H7 (cell line): ENCODE results near the gene ZBTB32. TPM values are rescaled to one million over a fixed set of nuclear protein-coding genes. Genes with fewer than 3 reads are reported as not detected.
"Not testable (repeated sequence)": the region's sequence is repeated elsewhere in the genome, so short reads cannot be mapped to it uniquely, and the experiment has no call there.

Source experiments
- DNase-seq: peaks from one replicate; pipeline ENCODE4 v3.0.0; 2012
- H3K27me3 ChIP-seq: 2 replicates; pipeline ENCODE4 v1.6.0; 2011; ENCODE audit warnings: mild to moderate bottlenecking, low read length; ENCODE audit not compliant: control insufficient read depth, insufficient read depth
- H3K36me3 ChIP-seq: replicated peaks from 2 replicates; pipeline ENCODE4 v1.5.1; 2011; ENCODE audit warnings: low read length; ENCODE audit not compliant: control insufficient read depth, insufficient read depth
- H3K4me3 ChIP-seq: 2 replicates; pipeline ENCODE4 v1.5.1; 2011; ENCODE audit warnings: low read depth, mild to moderate bottlenecking, control low read depth, low read length, moderate library complexity; ENCODE audit not compliant: insufficient read depth
- total RNA-seq: library from RNA; depleted of rRNA; stranded (reverse); fragments of >200 nt; shearing (Covaris generic); gene quantifications from 2 replicates; pipeline ENCODE4 v1.2.3, GENCODE V29; 2014

Gene ZBTB32
- total RNA-seq, 1 experiment from 2014 or later, result not detected

DNA sequence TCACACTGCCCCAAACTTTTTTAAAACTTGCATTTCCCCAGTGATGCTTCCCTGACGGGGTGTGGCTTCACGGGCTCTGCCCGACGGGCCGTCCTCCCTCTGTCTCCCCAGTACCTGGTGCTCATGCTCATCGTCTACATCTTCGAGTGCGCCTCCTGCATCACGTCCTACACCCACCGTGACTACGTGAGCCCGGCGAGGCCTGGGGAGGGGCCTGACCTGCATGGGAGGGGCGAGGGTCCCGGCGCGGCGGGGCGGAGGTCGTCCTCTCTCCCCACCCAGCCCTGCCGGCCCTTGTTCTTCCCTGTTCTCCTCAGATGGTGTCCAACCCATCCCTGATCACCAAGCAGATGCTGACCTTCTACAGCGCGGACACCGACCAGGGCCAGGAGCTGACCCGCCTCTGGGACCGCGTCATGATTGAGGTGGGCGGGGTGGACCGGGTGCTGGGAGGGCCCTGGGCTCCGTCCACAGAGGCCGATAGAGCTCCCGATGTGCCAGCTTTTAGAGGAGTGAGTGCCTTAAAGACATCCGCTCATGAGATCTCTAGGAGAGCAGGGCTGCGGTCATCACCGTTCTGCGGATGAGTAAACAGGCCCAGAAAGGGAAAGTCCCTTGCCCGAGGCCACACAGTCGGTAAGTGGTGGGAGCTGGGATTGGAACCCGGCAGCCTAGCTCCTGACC, 31.1 kb upstream of the ZBTB32 start:
- peak overlapping the region; percentile 54 for H3K4me3 ChIP-seq
- H3K27me3 ChIP-seq, result peaks cover 10% of the 10 kb centered on the region; the same call in 1 of the 2 replicates
- peak; percentile 93 for DNase-seq
- no peaks in the 10 kb centered on the region for H3K36me3 ChIP-seq

DNA sequence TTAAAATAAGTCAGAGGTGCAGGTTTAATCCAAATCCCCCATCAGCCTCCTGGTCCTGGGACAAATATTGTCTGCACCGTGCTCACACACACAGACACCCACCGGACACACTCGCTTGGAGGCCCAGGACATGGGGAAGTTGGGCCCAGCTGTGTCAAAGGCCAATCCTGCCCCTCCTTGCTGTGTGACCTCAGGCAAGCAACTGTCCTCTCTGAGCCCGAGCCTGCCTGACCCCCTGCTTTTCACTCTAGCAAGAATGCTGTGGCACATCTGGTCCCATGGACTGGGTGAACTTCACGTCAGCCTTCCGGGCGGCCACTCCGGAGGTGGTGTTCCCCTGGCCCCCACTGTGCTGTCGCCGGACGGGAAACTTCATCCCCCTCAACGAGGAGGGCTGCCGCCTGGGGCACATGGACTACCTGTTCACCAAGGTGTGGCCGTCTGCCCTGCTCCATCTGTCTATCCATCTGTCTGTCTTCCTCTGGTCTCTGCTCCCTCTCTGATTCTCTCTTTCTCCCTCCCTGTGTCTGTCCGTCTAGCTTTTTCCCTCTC, 28.7 kb upstream of the ZBTB32 start:
- H3K4me3 ChIP-seq, result no peak overlapping the region
- H3K36me3 ChIP-seq, result no peaks in the 10 kb centered on the region
- peaks cover 8% of the 10 kb centered on the region; the same call in 1 of the 2 replicates for H3K27me3 ChIP-seq
- DNase-seq, result no peak

DNA sequence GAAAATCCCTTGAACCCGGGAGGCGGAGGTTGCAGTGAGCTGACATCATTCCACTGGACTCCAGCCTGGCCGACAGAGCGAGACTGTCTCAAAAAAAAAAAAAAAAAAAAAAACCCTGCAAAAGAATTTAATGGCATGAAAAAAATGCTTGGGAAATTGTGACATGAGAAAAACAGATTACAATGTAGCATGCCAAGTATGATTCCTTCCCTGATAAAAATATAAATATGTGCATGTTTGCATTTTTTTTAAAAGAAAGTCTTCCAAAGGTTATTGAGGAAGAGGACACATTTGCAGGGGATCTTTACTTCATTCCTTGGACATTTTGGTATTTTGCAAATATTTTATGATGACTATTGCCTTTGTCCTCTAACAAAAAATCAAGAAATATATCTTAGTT, 14.5 kb upstream of the ZBTB32 start:
- no peak overlapping the region for H3K4me3 ChIP-seq
- DNase-seq, result no peak
- H3K27me3 ChIP-seq, result no peaks in the 10 kb centered on the region
- H3K36me3 ChIP-seq, result no peaks in the 10 kb centered on the region

- not testable (repeated sequence) for H3K4me3 ChIP-seq, H3K36me3 ChIP-seq, H3K27me3 ChIP-seq, DNase-seq
These were observed 13.3 kb upstream of the ZBTB32 start for GRCh38 chr19:35691106-35691505.

DNA sequence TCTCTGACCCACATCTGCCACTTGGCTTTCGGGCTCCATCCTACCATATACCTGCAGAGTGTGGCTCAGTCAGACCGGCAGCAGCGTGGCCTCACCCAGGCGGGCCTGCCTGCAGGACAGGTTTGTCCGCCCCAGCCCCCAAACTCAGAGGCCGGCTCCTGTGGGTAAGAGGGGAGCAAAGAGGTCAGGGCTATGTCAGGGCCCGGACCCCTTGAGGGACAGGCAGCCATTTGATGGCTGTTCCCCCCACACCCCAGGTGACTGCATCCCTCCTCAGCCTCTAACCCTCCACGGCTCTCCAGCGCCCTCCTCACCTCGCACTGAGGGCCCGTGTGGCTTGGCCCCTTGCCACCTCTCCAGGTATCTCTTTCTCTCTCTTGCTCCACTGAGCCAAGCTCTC, 12.3 kb upstream of the ZBTB32 start:
- H3K4me3 ChIP-seq, result no peak overlapping the region
- no peak for DNase-seq

DNA sequence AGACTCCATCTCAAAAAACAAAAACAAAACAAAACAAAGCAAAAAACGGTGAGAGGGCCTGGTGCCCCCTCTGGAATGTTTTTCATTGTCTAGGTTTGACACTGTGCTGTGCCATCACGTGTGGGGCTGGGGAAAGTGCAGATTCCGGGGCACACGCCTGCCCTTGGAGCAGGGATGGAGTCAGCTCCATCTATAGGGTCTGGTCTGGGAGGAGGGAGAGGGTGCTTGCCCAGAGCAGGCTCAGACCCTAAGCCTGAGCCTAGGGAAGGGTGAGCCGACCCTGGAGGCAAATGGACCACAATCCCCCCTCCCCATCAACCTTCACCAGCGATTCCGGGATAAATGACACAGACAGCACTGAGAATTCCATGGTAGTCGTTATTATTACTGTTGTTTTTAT, 10.9 kb upstream of the ZBTB32 start:
- H3K27me3 ChIP-seq, result no peaks in the 10 kb centered on the region; the same call in 1 of the 2 replicates
- no peak overlapping the region for H3K4me3 ChIP-seq
- no peaks in the 10 kb centered on the region for H3K36me3 ChIP-seq
- DNase-seq, result peak; percentile 50

More for the DNA sequence above, 12.3 kb upstream of the ZBTB32 start:
- Histone ChIP-seq H3K36me3 (no peaks in the 10 kb centered on the region), H3K27me3 (no peaks in the 10 kb centered on the region; the same call in 1 of the 2 replicates)

GRCh38 chr19:35693835-35694599, 10.3 kb upstream of the ZBTB32 start:
- Histone ChIP-seq H3K27me3 (no peaks in the 10 kb centered on the region; the same call in 1 of the 2 replicates), H3K4me3 (no peak overlapping the region), H3K36me3 (no peaks in the 10 kb centered on the region)
- peak; percentile 93 for DNase-seq

DNA sequence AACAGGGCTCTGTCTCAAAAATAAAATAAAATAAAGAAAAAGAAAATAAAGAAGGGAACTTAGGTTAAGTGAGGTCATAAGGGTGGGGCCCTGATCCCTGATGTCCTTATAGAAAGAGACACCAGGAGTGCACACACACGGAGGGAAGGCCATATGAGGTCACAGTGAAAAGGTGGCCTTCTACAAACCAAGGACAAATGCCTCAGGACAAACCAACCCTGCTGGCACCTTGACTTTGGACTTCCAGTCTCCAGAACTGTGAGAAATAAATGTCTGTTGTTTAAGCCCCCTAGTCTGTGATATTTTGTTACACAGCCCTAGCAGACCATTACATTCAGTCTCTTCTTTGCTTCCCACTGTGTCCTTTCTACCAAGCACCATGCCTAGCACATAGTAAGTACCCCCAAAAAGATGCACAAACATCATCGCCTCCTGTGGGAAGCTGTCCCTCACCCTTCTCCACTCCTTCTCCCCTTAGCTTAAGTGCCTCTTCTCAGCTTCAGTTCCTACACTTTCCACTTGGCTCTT, 8.4 kb upstream of the ZBTB32 start:
- DNase-seq, result no peak
- H3K27me3 ChIP-seq, result no peaks in the 10 kb centered on the region; the same call in 1 of the 2 replicates

DNA sequence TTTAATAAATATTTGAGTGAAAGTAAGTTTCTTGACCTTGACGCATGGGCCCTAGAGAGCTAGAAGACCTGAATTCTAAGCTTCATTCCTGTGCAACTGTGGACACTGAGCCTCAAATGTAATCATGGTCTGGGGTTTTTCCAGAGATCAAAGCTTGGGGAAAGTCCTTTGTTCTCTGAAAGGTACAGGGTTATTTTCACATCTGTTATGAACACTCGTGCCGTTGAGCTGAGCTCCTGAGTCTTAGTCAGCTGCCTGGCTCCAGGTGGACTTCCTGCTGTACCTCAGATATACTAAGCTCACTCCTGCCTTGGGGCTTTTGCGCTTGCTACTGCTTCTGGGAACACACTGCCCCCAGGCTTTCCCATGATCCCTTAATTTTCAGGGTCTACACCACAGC, 7.5 kb upstream of the ZBTB32 start:
- Histone ChIP-seq H3K4me3 (no peak overlapping the region), H3K27me3 (no peaks in the 10 kb centered on the region; the same call in 1 of the 2 replicates), H3K36me3 (no peaks in the 10 kb centered on the region)
- no peak for DNase-seq

More for the DNA sequence above, 8.4 kb upstream of the ZBTB32 start:
- no peaks in the 10 kb centered on the region for H3K36me3 ChIP-seq
- no peak overlapping the region for H3K4me3 ChIP-seq

GRCh38 chr19:35702223-35703012, 1.9 kb upstream of the ZBTB32 start:
- Histone ChIP-seq H3K27me3 (peaks cover 14% of the 10 kb centered on the region), H3K36me3 (no peaks in the 10 kb centered on the region), H3K4me3 (peak overlapping the region; percentile 64)
- peak; percentile 97 for DNase-seq

- Histone ChIP-seq H3K4me3 (no peak overlapping the region), H3K27me3 (peaks cover 14% of the 10 kb centered on the region), H3K36me3 (no peaks in the 10 kb centered on the region)
- peak; percentile 78 for DNase-seq
These were observed 1.0 kb upstream of the ZBTB32 start for GRCh38 chr19:35703343-35703742.

DNA sequence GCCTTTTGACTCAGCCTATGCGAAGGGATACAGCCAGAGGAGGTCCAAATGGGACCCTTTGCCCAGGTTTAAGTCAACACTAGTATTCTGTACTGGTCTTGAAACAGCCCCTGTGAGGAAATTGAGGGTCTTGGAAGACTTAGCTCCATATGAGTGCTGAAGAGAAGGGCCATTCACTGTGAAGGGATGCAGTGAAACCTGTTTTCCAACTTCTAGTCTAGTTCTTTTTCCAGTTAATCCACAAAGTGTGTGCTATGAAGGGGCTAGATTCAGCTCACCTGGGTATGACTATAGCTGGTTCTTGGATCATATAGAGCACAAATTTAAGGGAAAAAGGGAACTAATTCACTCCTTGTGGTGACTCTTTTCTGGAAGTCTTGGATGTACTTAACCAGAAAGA, 4.0 kb downstream of the ZBTB32 start:
- DNase-seq, result no peak
- no peaks in the 10 kb centered on the region for H3K36me3 ChIP-seq
- H3K27me3 ChIP-seq, result peaks cover 10% of the 10 kb centered on the region
- no peak overlapping the region for H3K4me3 ChIP-seq

- no peak overlapping the region for H3K4me3 ChIP-seq
- H3K36me3 ChIP-seq, result no peaks in the 10 kb centered on the region
- H3K27me3 ChIP-seq, result peaks cover 3% of the 10 kb centered on the region
- no peak for DNase-seq
These were observed 6.7 kb downstream of the ZBTB32 start for GRCh38 chr19:35710784-35711723.
